Neural cell (in vitro differentiated cells): ENCODE measurements around the gene ELF1.

ENCODE experiments used
- REST ChIP-seq: IDR thresholded peaks from 2 replicates; pipeline ENCODE4 v1.6.1; 2012; ENCODE audit warnings: borderline replicate concordance
- SMC3 ChIP-seq: fragments of 450-650 bp; conservative IDR thresholded peaks from 2 replicates; pipeline ENCODE4 v1.6.1; 2014; ENCODE audit warnings: antibody characterized with exemption, mild to moderate bottlenecking, moderate library complexity; ENCODE audit not compliant: poor library complexity
- TAF1 ChIP-seq: IDR thresholded peaks from 2 replicates; pipeline ENCODE4 v1.6.1; 2012; ENCODE audit warnings: low read depth
- TF ChIP-seq, protein P1 (sequence below): fragments of 450-650 bp; IDR thresholded peaks from 2 replicates; pipeline ENCODE4 v1.5.1; 2014; ENCODE audit warnings: antibody characterized with exemption, mild to moderate bottlenecking, moderate library complexity; ENCODE audit not compliant: poor library complexity, severe bottlenecking

DNA sequence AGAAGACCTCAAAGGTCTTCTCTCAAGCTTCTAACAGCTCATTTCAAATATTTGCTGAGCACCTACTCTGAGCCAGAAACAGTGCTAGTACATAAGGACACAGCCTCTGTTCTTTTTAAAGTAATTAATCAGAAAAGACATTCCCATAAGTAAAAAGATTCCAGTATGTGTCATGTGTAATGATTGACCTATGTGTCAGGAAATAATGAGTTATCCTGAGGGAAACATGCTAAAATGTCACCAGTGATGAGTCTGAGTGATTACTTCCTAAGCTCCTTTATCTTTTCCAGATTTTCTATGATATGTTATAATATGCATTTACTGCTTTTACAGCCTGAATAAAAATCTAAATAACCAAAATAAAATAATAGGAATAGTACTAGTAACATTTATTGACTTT is 122.1 kb downstream of the ELF1 start:
- no peak for TF ChIP-seq TAF1
- TF ChIP-seq REST, result peak; percentile 99
- TF ChIP-seq, protein P1, sequence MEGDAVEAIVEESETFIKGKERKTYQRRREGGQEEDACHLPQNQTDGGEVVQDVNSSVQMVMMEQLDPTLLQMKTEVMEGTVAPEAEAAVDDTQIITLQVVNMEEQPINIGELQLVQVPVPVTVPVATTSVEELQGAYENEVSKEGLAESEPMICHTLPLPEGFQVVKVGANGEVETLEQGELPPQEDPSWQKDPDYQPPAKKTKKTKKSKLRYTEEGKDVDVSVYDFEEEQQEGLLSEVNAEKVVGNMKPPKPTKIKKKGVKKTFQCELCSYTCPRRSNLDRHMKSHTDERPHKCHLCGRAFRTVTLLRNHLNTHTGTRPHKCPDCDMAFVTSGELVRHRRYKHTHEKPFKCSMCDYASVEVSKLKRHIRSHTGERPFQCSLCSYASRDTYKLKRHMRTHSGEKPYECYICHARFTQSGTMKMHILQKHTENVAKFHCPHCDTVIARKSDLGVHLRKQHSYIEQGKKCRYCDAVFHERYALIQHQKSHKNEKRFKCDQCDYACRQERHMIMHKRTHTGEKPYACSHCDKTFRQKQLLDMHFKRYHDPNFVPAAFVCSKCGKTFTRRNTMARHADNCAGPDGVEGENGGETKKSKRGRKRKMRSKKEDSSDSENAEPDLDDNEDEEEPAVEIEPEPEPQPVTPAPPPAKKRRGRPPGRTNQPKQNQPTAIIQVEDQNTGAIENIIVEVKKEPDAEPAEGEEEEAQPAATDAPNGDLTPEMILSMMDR, result no peak
- no peak for TF ChIP-seq SMC3
